OCI-LY1 (cell line): ENCODE results near the gene SOWAHB.

Source experiments
- H2AFZ ChIP-seq: fragments of 200-600 bp; sonication (generic), shearing (Covaris generic); 2 replicates; pipeline ENCODE4 v1.6.0; 2014; ENCODE audit warnings: antibody characterized with exemption, mild to moderate bottlenecking, low read length
- H3F3A ChIP-seq: fragments of 200-600 bp; sonication (generic), shearing (Covaris generic); 2 replicates; pipeline ENCODE4 v1.6.0; 2014; ENCODE audit warnings: mild to moderate bottlenecking, antibody characterized with exemption, low read length, moderate library complexity; ENCODE audit not compliant: insufficient read depth
- H3K27ac ChIP-seq: fragments of 200-600 bp; sonication (generic); 2 replicates; pipeline ENCODE4 v1.5.1; 2014; ENCODE audit warnings: low read length, mixed run types, mild to moderate bottlenecking, low read depth; ENCODE audit not compliant: poor library complexity, severe bottlenecking
- H3K27me3 ChIP-seq: fragments of 200-600 bp; sonication (generic); 2 replicates; pipeline ENCODE4 v1.6.0; 2014; ENCODE audit warnings: antibody characterized with exemption, mild to moderate bottlenecking, low read length, moderate library complexity; ENCODE audit not compliant: insufficient read depth
- H3K36me3 ChIP-seq: fragments of 200-600 bp; sonication (generic); 2 replicates; pipeline ENCODE4 v1.6.1; 2014; ENCODE audit warnings: mild to moderate bottlenecking, antibody characterized with exemption, low read length, moderate library complexity, mixed read lengths; ENCODE audit not compliant: insufficient read depth
- H3K4me1 ChIP-seq: fragments of 200-600 bp; sonication (generic); 2 replicates; pipeline ENCODE4 v1.5.1; 2014; ENCODE audit warnings: mild to moderate bottlenecking, low read length, moderate library complexity; ENCODE audit not compliant: insufficient read depth, severe bottlenecking
- H3K4me2 ChIP-seq: fragments of 200-600 bp; sonication (generic), shearing (Covaris generic); 2 replicates; pipeline ENCODE4 v1.6.1; 2014; ENCODE audit warnings: low read length
- H3K4me3 ChIP-seq: fragments of 200-600 bp; sonication (generic); 2 replicates; pipeline ENCODE4 v1.5.1; 2014; ENCODE audit warnings: low read length, low read depth, mild to moderate bottlenecking, mixed read lengths; ENCODE audit not compliant: poor library complexity, severe bottlenecking
- H3K79me2 ChIP-seq: fragments of 200-600 bp; shearing (Covaris generic); 2 replicates; pipeline ENCODE4 v1.6.1; 2016; ENCODE audit warnings: mixed run types, low read length, mixed read lengths; ENCODE audit not compliant: insufficient read depth
- H3K9ac ChIP-seq: fragments of 200-600 bp; sonication (generic), shearing (Covaris generic); 2 replicates; pipeline ENCODE4 v1.6.1; 2014; ENCODE audit warnings: mild to moderate bottlenecking, low read length, mixed read lengths
- H3K9me2 ChIP-seq: fragments of 200-600 bp; sonication (generic), shearing (Covaris generic); 2 replicates; pipeline ENCODE4 v1.6.1; 2014; ENCODE audit warnings: low read depth, mild to moderate bottlenecking, low read length, mixed read lengths
- H3K9me3 ChIP-seq: fragments of 200-600 bp; shearing (Covaris generic); 2 replicates; pipeline ENCODE4 v1.6.1; 2014; ENCODE audit warnings: low read length, mixed read lengths
- H4K20me1 ChIP-seq: fragments of 200-600 bp; sonication (generic), shearing (Covaris generic); 2 replicates; pipeline ENCODE4 v1.6.0; 2016; ENCODE audit warnings: mild to moderate bottlenecking, low read length; ENCODE audit not compliant: insufficient read depth
- CTCF ChIP-seq: fragments of 200-600 bp; sonication (generic), shearing (Covaris generic); IDR thresholded peaks from 2 replicates; pipeline ENCODE4 v1.5.1; 2017; ENCODE audit warnings: mild to moderate bottlenecking, antibody characterized with exemption, low read length, moderate library complexity, mixed read lengths
- EZH2 ChIP-seq: fragments of 200-600 bp; sonication (generic), shearing (Covaris generic); IDR thresholded peaks from 2 replicates; pipeline ENCODE4 v1.8.0; 2017; ENCODE audit warnings: borderline replicate concordance, mixed run types, mild to moderate bottlenecking, antibody characterized with exemption, low read length, moderate library complexity, mixed read lengths

The SOWAHB gene

GRCh38 chr4:76943129-76943620 lies 45.2 kb upstream of the SOWAHB start:
- no peaks in the 10 kb centered on the region for H3K9me3 ChIP-seq
- H3K4me1 ChIP-seq = no peaks in the 10 kb centered on the region
- no peak for TF ChIP-seq EZH2
- no peak for TF ChIP-seq CTCF
- H3K9me2 ChIP-seq = no peaks in the 10 kb centered on the region
- H3K27ac ChIP-seq = no peak overlapping the region
- no peaks in the 10 kb centered on the region for H3K27me3 ChIP-seq
- H3K36me3 ChIP-seq = no peaks in the 10 kb centered on the region
- no peak overlapping the region for H2AFZ ChIP-seq
- no peaks in the 10 kb centered on the region for H4K20me1 ChIP-seq
- no peaks in the 10 kb centered on the region for H3F3A ChIP-seq
- H3K4me3 ChIP-seq = no peak overlapping the region
- H3K4me2 ChIP-seq = no peak overlapping the region
- H3K79me2 ChIP-seq = no peaks in the 10 kb centered on the region
- H3K9ac ChIP-seq = no peak overlapping the region

- Histone ChIP-seq H3K4me3 (no peak overlapping the region), H4K20me1 (no peaks in the 10 kb centered on the region), H3F3A (no peaks in the 10 kb centered on the region), H3K9me2 (no peaks in the 10 kb centered on the region), H3K4me1 (no peaks in the 10 kb centered on the region), H3K4me2 (no peak overlapping the region), H3K36me3 (no peaks in the 10 kb centered on the region), H2AFZ (no peak overlapping the region), H3K9ac (no peak overlapping the region), H3K27ac (no peak overlapping the region), H3K79me2 (no peaks in the 10 kb centered on the region), H3K27me3 (no peaks in the 10 kb centered on the region), H3K9me3 (no peaks in the 10 kb centered on the region)
- no peak for TF ChIP-seq EZH2
- TF ChIP-seq CTCF = no peak
Observed at GRCh38 chr4:76939184-76939583, 41.2 kb upstream of the SOWAHB start.

- H3K4me3 ChIP-seq = no peak overlapping the region
- no peaks in the 10 kb centered on the region for H4K20me1 ChIP-seq
- no peaks in the 10 kb centered on the region for H3K79me2 ChIP-seq
- no peaks in the 10 kb centered on the region for H3F3A ChIP-seq
- no peak overlapping the region for H3K27ac ChIP-seq
- H3K4me2 ChIP-seq = no peak overlapping the region
- no peaks in the 10 kb centered on the region for H3K36me3 ChIP-seq
- no peak for TF ChIP-seq EZH2
- TF ChIP-seq CTCF = no peak
- no peaks in the 10 kb centered on the region for H3K9me2 ChIP-seq
- H3K4me1 ChIP-seq = no peaks in the 10 kb centered on the region
- no peak overlapping the region for H3K9ac ChIP-seq
- H2AFZ ChIP-seq = no peak overlapping the region
- no peaks in the 10 kb centered on the region for H3K9me3 ChIP-seq
- no peaks in the 10 kb centered on the region for H3K27me3 ChIP-seq
Observed at GRCh38 chr4:76931576-76932276, 33.8 kb upstream of the SOWAHB start.
